Neural cell (in vitro differentiated cells): Measurements from ENCODE around the gene DIS3L2. TPM values are rescaled to one million over a fixed set of nuclear protein-coding genes. Genes with fewer than 3 reads are reported as not detected.

Experiments
- H2AFZ ChIP-seq: fragments of 200-600, 300-800 bp; sonication (generic), shearing (Covaris generic); 2 replicates; pipeline ENCODE4 v1.6.0; 2014; ENCODE audit warnings: low read depth, mild to moderate bottlenecking, antibody characterized with exemption, low read length, moderate library complexity
- H3F3A ChIP-seq: fragments of 200-600 bp; shearing (Covaris generic); 2 replicates; pipeline ENCODE4 v1.6.1; 2016; ENCODE audit warnings: mild to moderate bottlenecking, moderate library complexity, mixed read lengths, antibody characterized with exemption, low read length; ENCODE audit not compliant: insufficient read depth, poor library complexity, severe bottlenecking
- H3K27ac ChIP-seq: fragments of 200-600, 300-800 bp; sonication (generic), shearing (Covaris generic); 2 replicates; pipeline ENCODE4 v1.5.1; 2014; ENCODE audit warnings: mild to moderate bottlenecking, low read length, moderate library complexity
- H3K27me3 ChIP-seq: fragments of 300-800, 200-600 bp; sonication (generic), shearing (Covaris generic); 2 replicates; pipeline ENCODE4 v1.6.0; 2014; ENCODE audit warnings: mild to moderate bottlenecking, low read depth, low read length, moderate library complexity; ENCODE audit not compliant: insufficient read depth
- H3K36me3 ChIP-seq: fragments of 300-800, 200-600 bp; sonication (generic), shearing (Covaris generic); 2 replicates; pipeline ENCODE4 v1.5.1; 2014; ENCODE audit warnings: mild to moderate bottlenecking, antibody characterized with exemption, low read length, moderate library complexity; ENCODE audit not compliant: insufficient read depth
- H3K4me2 ChIP-seq: fragments of 300-800, 200-600 bp; sonication (generic), shearing (Covaris generic); 2 replicates; pipeline ENCODE4 v1.6.0; 2014; ENCODE audit warnings: mild to moderate bottlenecking, low read length
- H3K4me3 ChIP-seq: fragments of 300-800, 200-600 bp; sonication (generic), shearing (Covaris generic); 2 replicates; pipeline ENCODE4 v1.5.1; 2014; ENCODE audit warnings: mild to moderate bottlenecking, low read length, moderate library complexity
- H3K79me2 ChIP-seq: fragments of 200-600 bp; shearing (Covaris generic); replicated peaks from 2 replicates; pipeline ENCODE4 v1.6.0; 2014; ENCODE audit warnings: mild to moderate bottlenecking, low read length, moderate library complexity; ENCODE audit not compliant: insufficient read depth
- H3K9ac ChIP-seq: fragments of 300-800, 200-600 bp; sonication (generic), shearing (Covaris generic); 2 replicates; pipeline ENCODE4 v1.6.1; 2016; ENCODE audit warnings: mild to moderate bottlenecking, low read length, mixed read lengths
- H3K9me2 ChIP-seq: fragments of 200-600 bp; shearing (Covaris generic); 2 replicates; pipeline ENCODE4 v1.6.1; 2016; ENCODE audit warnings: mild to moderate bottlenecking, low read length, mixed read lengths; ENCODE audit not compliant: insufficient read depth
- H3K9me3 ChIP-seq: fragments of 200-600, 300-800 bp; sonication (generic), shearing (Covaris generic); 2 replicates; pipeline ENCODE4 v1.6.1; 2016; ENCODE audit warnings: mild to moderate bottlenecking, mixed run types, low read length, moderate library complexity, mixed read lengths
- H4K20me1 ChIP-seq: fragments of 200-600 bp; shearing (Covaris generic); 2 replicates; pipeline ENCODE4 v1.6.1; 2016; ENCODE audit warnings: mild to moderate bottlenecking, mixed run types; ENCODE audit not compliant: insufficient read depth
- EP300 ChIP-seq: fragments of 450-650 bp; conservative IDR thresholded peaks from 2 replicates; pipeline ENCODE4 v1.6.1; 2014; ENCODE audit warnings: antibody characterized with exemption, mild to moderate bottlenecking, moderate library complexity; ENCODE audit not compliant: poor library complexity, severe bottlenecking
- EZH2 ChIP-seq: fragments of 200-600, 300-800 bp; shearing (Covaris generic), sonication (generic); IDR thresholded peaks from 2 replicates; pipeline ENCODE4 v1.6.1; 2014; ENCODE audit warnings: antibody characterized with exemption, low read length, borderline replicate concordance, mild to moderate bottlenecking; ENCODE audit not compliant: insufficient read depth, poor library complexity, severe bottlenecking
- MXI1 ChIP-seq: fragments of 450-650 bp; conservative IDR thresholded peaks from 2 replicates; pipeline ENCODE4 v1.6.1; 2014; ENCODE audit warnings: antibody characterized with exemption, mild to moderate bottlenecking; ENCODE audit not compliant: poor library complexity, severe bottlenecking
- POLR2AphosphoS5 ChIP-seq: IDR thresholded peaks from 2 replicates; pipeline ENCODE4 v1.6.1; 2012
- RAD21 ChIP-seq: fragments of 450-650 bp; conservative IDR thresholded peaks from 2 replicates; pipeline ENCODE4 v1.6.1; 2014; ENCODE audit warnings: antibody characterized with exemption, mild to moderate bottlenecking, moderate library complexity
- REST ChIP-seq: IDR thresholded peaks from 2 replicates; pipeline ENCODE4 v1.6.1; 2012; ENCODE audit warnings: borderline replicate concordance
- SMC3 ChIP-seq: fragments of 450-650 bp; conservative IDR thresholded peaks from 2 replicates; pipeline ENCODE4 v1.6.1; 2014; ENCODE audit warnings: antibody characterized with exemption, mild to moderate bottlenecking, moderate library complexity; ENCODE audit not compliant: poor library complexity
- TAF1 ChIP-seq: IDR thresholded peaks from 2 replicates; pipeline ENCODE4 v1.6.1; 2012; ENCODE audit warnings: low read depth
- polyA plus RNA-seq: library from polyadenylated mRNA; depleted of rRNA; stranded (reverse); fragments of >200 nt; gene quantifications from 2 replicates; pipeline ENCODE4 v1.2.3, GENCODE V29; 2014
- TF ChIP-seq, protein P1 (sequence below): fragments of 450-650 bp; IDR thresholded peaks from 2 replicates; pipeline ENCODE4 v1.5.1; 2014; ENCODE audit warnings: antibody characterized with exemption, mild to moderate bottlenecking, moderate library complexity; ENCODE audit not compliant: poor library complexity, severe bottlenecking

DIS3L2 gene
- polyA plus RNA-seq, 1 donor from 2014 or later, result 20.0 TPM

GRCh38 chr2:231914077-231914690 is 47.3 kb upstream of the DIS3L2 start:
- H3K79me2 ChIP-seq, result no peaks in the 10 kb centered on the region
- no peaks in the 10 kb centered on the region for H3K9me2 ChIP-seq

GRCh38 chr2:231917280-231918066 is 44.0 kb upstream of the DIS3L2 start:
- Histone ChIP-seq H2AFZ (no peak overlapping the region), H3K27ac (no peak overlapping the region), H3K4me3 (no peak overlapping the region), H3K79me2 (no peaks in the 10 kb centered on the region), H3F3A (no peaks in the 10 kb centered on the region), H3K9me3 (no peaks in the 10 kb centered on the region), H4K20me1 (no peaks in the 10 kb centered on the region), H3K36me3 (no peaks in the 10 kb centered on the region), H3K4me2 (no peak overlapping the region), H3K9ac (no peak overlapping the region), H3K27me3 (no peaks in the 10 kb centered on the region), H3K9me2 (no peaks in the 10 kb centered on the region)
- no peak for TF ChIP-seq REST
- TF ChIP-seq SMC3, result no peak
- no peak for TF ChIP-seq EP300
- no peak for TF ChIP-seq MXI1
- TF ChIP-seq, protein P1, sequence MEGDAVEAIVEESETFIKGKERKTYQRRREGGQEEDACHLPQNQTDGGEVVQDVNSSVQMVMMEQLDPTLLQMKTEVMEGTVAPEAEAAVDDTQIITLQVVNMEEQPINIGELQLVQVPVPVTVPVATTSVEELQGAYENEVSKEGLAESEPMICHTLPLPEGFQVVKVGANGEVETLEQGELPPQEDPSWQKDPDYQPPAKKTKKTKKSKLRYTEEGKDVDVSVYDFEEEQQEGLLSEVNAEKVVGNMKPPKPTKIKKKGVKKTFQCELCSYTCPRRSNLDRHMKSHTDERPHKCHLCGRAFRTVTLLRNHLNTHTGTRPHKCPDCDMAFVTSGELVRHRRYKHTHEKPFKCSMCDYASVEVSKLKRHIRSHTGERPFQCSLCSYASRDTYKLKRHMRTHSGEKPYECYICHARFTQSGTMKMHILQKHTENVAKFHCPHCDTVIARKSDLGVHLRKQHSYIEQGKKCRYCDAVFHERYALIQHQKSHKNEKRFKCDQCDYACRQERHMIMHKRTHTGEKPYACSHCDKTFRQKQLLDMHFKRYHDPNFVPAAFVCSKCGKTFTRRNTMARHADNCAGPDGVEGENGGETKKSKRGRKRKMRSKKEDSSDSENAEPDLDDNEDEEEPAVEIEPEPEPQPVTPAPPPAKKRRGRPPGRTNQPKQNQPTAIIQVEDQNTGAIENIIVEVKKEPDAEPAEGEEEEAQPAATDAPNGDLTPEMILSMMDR, result no peak

More at GRCh38 chr2:231914077-231914690, 47.3 kb upstream of the DIS3L2 start:
- Histone ChIP-seq H3K27ac (no peak overlapping the region), H3K27me3 (no peaks in the 10 kb centered on the region), H3F3A (no peaks in the 10 kb centered on the region), H2AFZ (no peak overlapping the region), H3K4me2 (no peak overlapping the region), H3K9ac (no peak overlapping the region), H4K20me1 (no peaks in the 10 kb centered on the region), H3K9me3 (no peaks in the 10 kb centered on the region), H3K4me3 (no peak overlapping the region), H3K36me3 (no peaks in the 10 kb centered on the region)
- no peak for TF ChIP-seq EZH2
- no peak for TF ChIP-seq SMC3
- TF ChIP-seq TAF1, result no peak
- TF ChIP-seq EP300, result no peak
- no peak for TF ChIP-seq POLR2AphosphoS5
- TF ChIP-seq MXI1, result no peak
- no peak for TF ChIP-seq RAD21
- no peak for TF ChIP-seq REST
- TF ChIP-seq, protein P1, result no peak
